IPS DF 4.7 (cell line): ENCODE results near the gene LRPAP1.

Source experiments
- DNase-seq: peaks from one replicate; pipeline ENCODE4 v3.0.0-alpha.2; 2013; ENCODE audit warnings: low spot score; ENCODE audit errors: extremely low read depth

LRPAP1 gene

DNA sequence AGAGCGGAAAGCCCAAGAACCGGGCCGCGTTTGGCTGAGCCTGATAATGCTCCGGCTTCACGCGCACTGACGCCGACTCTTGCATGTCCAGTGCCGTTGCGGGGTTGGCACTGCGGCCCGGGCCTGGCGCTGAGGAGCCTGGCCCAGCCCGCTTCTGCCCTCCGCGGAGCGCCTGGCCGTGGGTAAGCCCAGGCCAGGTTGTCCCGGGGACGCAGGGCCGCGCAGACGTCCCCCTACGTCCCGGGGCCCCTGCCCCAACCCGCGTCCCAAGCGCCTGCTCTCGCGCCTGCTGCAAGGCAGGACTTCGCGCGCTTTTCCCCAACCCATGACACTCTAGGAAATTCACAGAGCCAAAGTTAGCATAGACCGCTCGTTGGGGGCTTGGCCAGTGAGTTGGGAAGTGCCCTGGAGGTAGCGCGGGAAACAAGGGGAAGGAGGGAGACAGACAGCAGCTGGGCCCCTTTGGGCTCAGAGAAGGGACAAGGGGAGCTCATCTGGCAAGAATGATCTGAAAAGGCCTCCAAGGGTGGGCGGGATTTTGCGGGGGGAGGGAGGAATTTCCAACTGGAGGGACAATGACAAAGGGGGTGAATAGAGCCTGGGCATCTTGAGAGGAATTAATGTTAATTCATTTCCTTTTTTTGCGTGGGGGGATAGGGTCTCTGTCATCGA lies 665 bp upstream of the LRPAP1 start:
- DNase-seq: no peak

DNA sequence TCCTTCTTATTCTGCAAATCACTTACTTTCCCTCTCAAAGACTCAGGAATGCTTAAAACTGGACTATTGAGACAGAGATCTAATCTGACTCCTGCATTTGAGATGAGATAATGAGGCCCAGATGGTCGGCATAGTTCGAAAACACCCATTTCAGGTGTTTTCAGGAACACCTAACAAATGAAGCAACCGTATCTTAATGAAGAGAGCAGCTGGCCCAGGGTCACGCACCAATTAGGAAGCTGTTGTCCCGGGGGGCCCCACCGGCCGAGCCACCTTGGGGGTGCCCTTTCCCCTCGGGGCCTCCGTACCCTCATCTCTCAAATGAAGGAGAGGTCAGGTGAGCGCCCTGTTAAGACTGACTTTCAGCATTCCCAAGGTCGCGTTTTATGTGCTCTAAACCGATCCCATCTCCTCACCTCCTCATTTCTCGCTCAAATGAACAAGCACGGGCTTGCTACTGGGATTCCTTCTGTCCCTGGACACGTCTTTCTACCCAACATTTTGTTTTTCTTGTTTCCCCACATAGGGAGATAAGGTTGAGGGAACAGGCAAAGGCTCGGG lies 824 bp downstream of the LRPAP1 start:
- DNase-seq: no peak

DNA sequence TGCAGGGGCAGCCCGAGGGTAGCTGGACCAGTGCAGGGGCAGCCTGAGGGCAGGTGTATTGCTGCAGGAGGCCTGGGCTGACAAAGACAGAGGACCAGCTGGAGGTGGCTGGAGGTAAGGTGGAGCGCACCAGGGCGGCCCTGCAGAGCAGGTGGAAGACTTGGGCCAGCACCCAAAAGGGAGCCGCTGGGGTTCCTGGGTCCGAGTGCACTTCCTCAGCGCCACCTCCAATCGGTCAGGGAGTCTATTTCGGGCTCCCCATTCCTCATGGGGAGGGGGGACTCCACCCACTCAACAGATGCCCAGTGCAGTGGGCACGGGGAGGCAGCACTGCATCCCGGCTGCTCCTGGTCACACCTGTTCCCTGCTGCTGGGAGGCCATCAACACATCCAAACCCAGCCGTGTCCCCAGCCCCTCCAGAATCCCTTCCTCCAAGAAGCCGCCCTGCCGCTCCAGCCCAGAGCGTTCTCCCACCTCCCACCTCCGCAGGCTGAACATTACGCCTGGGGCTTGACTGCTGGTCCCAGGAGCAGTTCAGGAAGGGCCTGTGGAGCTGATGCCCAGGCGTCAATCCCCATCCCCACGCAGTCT lies 1.5 kb downstream of the LRPAP1 start:
- DNase-seq: no peak

GRCh38 chr4:3530051-3530450 lies 2.2 kb downstream of the LRPAP1 start:
- DNase-seq: no peak

DNA sequence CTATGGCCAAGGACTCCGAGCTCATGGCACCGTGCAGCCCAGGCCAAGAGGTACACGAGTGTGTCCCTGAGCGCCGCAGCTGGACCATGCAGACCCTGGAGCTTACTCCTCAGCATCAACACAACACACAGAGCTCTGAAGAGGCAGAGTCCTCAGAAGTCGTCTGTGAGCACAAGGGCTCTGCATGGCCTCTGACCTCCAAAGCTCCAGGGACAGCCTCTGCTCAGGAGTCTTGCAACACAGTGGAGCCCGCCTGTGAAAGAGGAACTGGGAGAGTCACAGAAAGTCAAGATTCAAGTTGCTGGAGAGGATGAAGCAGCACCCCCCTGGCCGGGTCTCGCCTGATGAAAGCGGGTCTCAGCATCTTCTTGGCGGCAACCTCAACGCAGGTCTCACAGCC lies 2.9 kb downstream of the LRPAP1 start:
- no peak for DNase-seq

DNA sequence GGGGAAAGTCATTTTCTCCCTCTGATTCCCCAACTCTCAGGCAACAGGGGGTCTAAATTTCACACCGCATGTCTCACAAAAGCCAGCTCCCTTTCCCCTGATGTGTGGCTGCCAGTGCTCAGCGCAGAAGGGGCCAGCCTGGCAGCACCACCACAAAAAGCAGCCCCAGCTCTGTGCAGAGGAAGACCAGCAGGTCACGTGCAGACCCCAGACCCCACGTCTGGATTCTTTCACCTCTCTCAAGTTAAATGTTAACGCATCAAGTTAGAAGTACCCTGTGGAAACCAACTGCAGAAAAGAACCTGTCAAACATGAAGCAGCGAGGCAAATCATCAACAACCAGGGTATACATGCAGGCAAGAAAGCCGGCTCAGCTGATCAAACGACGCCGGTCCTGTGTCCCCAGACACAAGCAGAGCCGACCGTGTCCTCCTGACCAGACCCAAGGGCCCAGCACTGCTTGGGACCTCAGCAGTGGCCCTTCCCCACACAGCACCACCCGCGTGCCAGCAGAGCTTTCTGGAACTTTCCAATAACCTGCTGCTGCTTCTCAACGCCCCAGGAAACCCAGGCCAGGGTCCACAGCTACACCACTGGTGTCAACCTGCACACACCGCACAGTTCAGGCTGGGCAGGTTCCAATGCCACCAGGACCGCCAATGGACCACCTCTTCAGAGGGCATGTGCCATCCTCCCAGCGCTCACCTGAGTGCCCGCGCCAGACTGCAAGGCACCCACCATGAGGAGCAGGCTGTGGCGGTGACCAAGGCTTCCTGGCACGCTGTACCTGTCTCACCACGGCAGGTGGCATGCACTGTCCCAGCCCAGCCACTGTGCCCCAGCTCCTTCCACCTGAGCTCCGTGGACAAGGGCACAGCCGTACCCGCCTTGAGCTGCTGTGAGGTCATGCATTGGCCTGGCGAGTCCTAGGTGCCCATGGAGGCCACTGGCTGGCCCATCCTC lies 4.0 kb downstream of the LRPAP1 start:
- DNase-seq: no peak

GRCh38 chr4:3527101-3527913 lies 4.9 kb downstream of the LRPAP1 start:
- no peak for DNase-seq

DNA sequence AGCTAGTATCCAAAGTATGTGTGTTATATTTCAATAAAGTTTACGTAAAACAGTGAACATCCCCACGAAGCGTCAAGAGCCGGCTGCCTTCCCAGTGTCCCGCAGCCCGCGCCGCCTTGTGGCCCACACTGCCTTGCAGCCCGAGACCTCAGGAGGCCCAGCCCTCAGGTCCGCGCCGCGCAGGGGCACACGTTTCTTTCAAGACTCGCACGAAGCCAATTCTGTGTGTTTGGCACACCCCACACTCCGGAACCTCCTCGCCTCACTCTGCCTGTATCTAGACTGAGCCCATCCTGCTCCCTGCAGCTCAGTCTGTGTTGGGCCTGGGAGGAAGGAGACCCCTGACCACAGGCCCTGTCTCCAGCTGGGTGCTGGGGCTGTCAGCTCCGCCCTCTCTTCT lies 5.8 kb downstream of the LRPAP1 start:
- DNase-seq: no peak

DNA sequence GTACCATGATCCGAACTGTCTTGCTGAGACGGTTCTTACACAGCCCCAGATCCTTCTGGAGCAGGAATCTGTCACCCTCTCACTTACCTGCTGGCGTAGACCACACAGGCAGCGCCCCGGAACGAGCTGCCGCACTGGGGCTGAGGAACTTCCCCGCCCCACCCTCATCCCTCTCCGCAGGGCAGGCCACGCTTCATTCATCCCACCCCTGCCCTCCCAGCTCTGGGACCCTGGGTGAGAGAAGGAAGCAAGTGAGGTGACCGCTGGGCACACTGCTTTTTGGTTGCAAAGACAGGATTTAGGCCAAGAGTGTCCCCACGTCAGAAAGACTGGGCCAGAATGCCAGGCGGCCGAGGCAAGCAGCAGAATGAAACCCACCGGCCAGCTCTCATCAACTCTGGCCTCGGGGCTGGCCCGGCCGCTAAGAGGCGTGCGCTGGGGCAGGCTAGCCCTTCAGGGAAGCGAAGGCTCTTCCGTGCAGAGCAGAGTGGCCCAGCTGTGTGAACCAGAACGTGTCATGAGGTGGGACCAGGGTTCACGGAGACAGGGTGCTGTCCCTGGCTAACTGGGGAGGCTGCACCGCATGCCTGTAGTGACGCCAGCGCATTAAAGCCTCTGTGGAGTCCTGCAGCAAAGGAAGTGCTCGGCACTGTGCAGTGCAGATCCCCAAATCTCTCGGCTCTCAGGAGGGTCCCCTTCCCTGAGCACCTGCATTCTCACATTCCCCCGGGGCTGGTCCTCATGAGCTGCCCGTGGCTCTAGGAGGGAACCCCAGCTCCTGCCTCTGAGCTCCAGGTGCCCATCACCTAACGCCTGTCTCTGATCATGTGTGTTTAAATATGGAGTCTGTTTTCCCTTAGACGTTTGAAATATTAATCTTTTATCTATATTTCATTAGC lies 6.4 kb downstream of the LRPAP1 start:
- no peak for DNase-seq

GRCh38 chr4:3524920-3525319 lies 7.3 kb downstream of the LRPAP1 start:
- DNase-seq: no peak

DNA sequence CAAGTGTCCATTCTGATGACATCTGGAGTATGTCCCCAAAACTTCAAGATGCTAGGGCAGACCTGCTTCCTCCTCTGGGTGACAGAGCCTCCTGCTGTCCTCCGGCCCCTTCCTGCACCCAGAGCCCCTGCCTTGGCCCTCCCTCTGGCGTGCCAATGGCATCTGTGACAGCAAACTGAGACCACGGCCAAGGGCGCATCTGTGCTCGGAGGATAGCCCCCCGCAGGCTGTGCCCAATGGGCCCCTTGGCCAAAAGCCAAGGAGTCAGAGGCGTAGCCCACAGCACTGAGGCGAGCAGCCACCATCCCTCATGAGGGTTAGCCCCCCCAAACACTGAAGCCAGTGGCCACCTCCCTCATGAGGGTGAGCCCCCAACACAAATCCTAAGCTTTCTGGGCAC lies 7.9 kb downstream of the LRPAP1 start:
- DNase-seq: no peak

DNA sequence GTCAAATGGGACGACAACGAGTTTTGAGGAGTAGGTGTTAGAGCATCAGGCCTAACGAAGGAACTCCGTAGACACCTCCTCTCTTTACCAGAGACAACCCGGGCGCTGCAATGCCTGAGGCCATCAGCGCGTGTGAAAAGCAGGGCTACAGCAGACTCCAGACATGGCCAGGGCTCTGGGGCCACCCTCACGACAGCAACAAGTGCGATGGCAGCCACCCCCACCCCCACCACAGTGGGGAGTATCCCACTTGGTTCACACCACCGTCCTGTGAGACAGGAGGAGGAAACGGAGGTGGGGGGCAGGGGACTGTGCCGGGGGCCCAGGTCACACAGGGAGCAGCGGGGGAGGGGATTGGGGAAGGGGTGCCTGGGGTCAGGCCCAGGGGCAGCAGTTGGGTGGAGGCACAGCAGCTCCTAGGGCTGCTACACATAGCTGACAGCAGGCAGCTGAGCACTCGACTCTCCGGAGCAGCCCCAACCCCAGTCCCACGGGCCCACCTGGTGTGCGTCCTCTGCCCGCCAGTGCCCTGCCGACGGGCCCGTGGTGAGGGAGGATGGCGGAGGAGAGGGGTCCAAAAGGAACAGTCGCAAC lies 8.5 kb downstream of the LRPAP1 start:
- no peak for DNase-seq

DNA sequence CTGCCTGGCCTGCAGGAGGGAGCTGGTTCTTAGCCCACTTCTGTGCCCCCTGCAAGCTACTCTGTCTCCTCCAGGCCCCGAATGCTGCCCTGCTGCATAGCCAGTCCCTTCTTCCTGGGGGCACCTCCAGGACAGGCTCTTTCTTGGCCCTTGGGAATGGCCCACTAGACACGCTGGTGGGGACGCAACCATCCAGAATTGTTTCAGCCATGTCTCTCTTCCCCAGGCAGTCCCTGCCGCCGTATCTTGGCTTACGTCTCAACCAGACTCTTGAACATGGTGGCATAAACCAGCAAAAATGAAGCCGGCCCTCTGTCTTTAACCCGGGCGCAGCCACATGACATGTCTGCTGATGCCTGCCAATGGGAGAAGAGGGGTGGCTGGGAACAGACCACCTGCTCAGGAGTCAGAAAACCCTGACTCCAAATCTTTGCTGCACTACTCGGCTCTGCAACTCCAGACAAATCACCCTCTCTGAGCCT lies 9.0 kb downstream of the LRPAP1 start:
- no peak for DNase-seq

DNA sequence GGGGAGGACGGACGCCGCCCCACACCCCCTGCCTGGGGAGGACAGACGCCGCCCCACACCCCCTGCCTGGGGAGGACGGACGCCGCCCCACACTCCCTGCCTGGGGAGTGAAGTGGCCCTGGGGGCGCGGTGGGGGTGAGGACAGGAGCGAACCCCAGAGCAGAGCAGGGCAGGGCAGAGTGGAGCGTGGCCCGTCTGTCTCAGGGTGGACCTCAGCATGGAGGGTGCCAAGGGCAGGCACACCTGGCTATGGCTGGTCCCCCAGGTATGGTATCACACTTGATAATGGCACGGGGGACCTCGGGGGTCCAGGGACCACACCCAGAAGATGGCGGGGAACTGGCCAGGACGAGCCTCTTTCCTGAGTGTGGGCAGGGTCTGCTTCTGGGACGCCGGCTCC lies 9.6 kb downstream of the LRPAP1 start:
- no peak for DNase-seq

DNA sequence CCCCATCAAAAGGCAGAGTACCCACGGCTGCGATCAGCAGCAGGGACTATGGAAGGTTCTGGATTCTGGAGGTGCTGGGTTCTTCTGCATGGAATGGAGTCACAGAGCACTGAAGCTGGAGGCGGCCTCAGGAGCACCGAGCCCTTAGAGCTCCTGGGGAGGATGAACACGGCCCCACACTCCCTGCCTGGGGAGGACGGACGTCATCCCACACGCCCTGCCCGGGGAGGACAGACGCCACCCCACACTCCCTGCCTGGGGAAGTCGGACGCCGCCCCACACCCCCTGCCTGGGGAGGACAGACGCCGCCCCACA lies 9.9 kb downstream of the LRPAP1 start:
- DNase-seq: no peak

- no peak for DNase-seq
Observed at GRCh38 chr4:3521621-3522325, 10.4 kb downstream of the LRPAP1 start.

DNA sequence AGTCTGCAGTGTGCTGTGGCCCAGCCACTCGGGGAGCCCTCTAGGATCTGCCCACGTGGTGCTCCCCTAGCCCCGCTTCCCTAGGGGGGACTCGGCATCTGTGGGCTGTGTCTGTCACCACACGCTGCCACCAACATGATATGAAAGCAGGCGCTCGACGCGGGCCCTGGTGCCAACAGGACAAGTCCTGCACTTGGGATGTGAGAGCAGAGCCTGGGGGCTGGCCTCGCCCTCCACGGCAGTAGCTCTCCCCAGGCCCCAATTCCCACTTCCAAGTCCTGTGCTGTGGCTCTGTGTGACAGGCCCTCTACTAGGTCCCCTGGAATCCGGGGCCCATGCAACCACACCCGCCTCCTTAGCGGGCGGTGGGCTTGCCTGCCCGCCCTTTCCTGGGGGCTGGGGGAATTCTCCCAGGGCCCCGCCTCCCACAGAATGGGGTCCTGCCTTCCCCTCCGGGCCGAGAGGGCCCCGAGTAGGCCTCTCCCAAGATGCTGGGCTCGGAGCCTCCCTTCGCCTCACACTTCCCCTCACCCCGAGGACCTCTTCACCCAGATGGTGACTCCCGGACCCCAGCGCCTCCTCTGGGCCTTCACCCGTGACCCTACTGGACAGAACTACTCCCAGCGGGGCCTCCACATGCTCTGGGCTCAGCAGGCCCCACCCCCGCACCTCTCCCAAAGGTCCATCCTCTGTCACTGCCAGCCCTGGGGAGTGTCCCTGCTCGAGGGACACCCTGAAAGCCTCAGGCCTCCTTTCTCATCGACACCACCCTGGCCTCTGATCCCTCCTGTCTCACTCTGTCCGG lies 11.2 kb downstream of the LRPAP1 start:
- no peak for DNase-seq

- DNase-seq: no peak
Observed at GRCh38 chr4:3520276-3520675, 11.9 kb downstream of the LRPAP1 start.
